MCF 10A (cell line): ENCODE data around the gene SLC16A4. TPM values are rescaled to one million over a fixed set of nuclear protein-coding genes. Genes with fewer than 3 reads are reported as not detected.

Source experiments
- BruUV-seq: library from RNA; stranded (reverse); fragments of 400-500 nt; replicated peaks from 2 replicates; lab custom pipeline; 2021; lab: Mats Ljungman, UMichigan
- CTCF ChIA-PET: fragments of 300-600 bp; sonication (Branson Sonifier 250); formaldehyde crosslinking; extraction: SDS; loops from one replicate; lab custom pipeline; 2021; ENCODE audit warnings: antibody characterized with exemption, inconsistent platforms; lab: Yijun Ruan, JAX
- POLR2A ChIA-PET: fragments of 300-600, 350-650 bp; sonication (Branson Sonifier 250); formaldehyde crosslinking; extraction: SDS; loops from one replicate; lab custom pipeline; 2020; ENCODE audit warnings: antibody characterized with exemption, inconsistent platforms; lab: Yijun Ruan, JAX
- DNase-seq: peaks from one replicate; pipeline ENCODE4 v3.0.0-alpha.2; 2018; ENCODE audit not compliant: unreplicated experiment
- H3K27ac Mint-ChIP-seq: one replicate; pipeline ENCODE4 v1.8.0; 2022; ENCODE audit warnings: mild to moderate bottlenecking, low read depth, mixed read lengths; ENCODE audit not compliant: unreplicated experiment
- H3K27me3 Mint-ChIP-seq: one replicate; pipeline ENCODE4 v1.8.0; 2022; ENCODE audit warnings: mixed read lengths; ENCODE audit not compliant: insufficient read depth, unreplicated experiment
- H3K36me3 Mint-ChIP-seq: one replicate; pipeline ENCODE4 v1.8.0; 2022; ENCODE audit warnings: mild to moderate bottlenecking, moderate library complexity, mixed read lengths; ENCODE audit not compliant: insufficient read depth, unreplicated experiment
- H3K4me1 Mint-ChIP-seq: one replicate; pipeline ENCODE4 v1.8.0; 2022; ENCODE audit warnings: mixed read lengths; ENCODE audit not compliant: insufficient read depth, unreplicated experiment
- H3K4me3 Mint-ChIP-seq: one replicate; pipeline ENCODE4 v1.8.0; 2022; ENCODE audit warnings: mild to moderate bottlenecking, moderate library complexity, mixed read lengths; ENCODE audit not compliant: unreplicated experiment
- H3K9me3 Mint-ChIP-seq: one replicate; pipeline ENCODE4 v1.8.0; 2022; ENCODE audit warnings: mixed read lengths; ENCODE audit not compliant: unreplicated experiment
- CTCF ChIP-seq: fragments of 200-600 bp; IDR thresholded peaks from one replicate; pipeline ENCODE4 v1.8.0; 2022; ENCODE audit warnings: antibody characterized with exemption, mild to moderate bottlenecking; ENCODE audit not compliant: unreplicated experiment
- intact Hi-C: fragments of 100-400 bp; cut with micrococcal nuclease; formaldehyde crosslinking; loops from 2 replicates; pipeline ENCODE4 v1.14.1; 2022
- total RNA-seq: library from RNA; stranded (reverse); gene quantifications from 2 replicates; pipeline ENCODE4 v1.2.3, GENCODE V29; 2022

The SLC16A4 gene
- total RNA-seq, 1 experiment from 2014 or later = 9.8 TPM

- intact Hi-C loops = no loop called here
- Mint-ChIP-seq H3K27ac (peak overlapping the region; percentile 82), H3K27me3 (no peaks in the 10 kb centered on the region), H3K9me3 (no peaks in the 10 kb centered on the region), H3K36me3 (peaks cover 64% of the 10 kb centered on the region), H3K4me3 (no peak overlapping the region), H3K4me1 (peaks cover 48% of the 10 kb centered on the region)
- no TSS peak for BruUV-seq
- TF ChIP-seq CTCF = no peak
- CTCF ChIA-PET = interaction anchor here (1.1 to 1.4 kb wide), 2 partner anchors 70 to 140 kb away, joined by 3 to 5 read pairs; no protein-coding TSS in a partner anchor
- no peak for DNase-seq
- POLR2A ChIA-PET = interaction anchor here (0.6 to 2.8 kb wide), 4 partner anchors 13 to 1103 kb away, joined by 3 to 14 read pairs (median 4); no protein-coding TSS in a partner anchor
Measured at GRCh38 chr1:110343249-110343648, 47.6 kb downstream of the SLC16A4 start.

DNA sequence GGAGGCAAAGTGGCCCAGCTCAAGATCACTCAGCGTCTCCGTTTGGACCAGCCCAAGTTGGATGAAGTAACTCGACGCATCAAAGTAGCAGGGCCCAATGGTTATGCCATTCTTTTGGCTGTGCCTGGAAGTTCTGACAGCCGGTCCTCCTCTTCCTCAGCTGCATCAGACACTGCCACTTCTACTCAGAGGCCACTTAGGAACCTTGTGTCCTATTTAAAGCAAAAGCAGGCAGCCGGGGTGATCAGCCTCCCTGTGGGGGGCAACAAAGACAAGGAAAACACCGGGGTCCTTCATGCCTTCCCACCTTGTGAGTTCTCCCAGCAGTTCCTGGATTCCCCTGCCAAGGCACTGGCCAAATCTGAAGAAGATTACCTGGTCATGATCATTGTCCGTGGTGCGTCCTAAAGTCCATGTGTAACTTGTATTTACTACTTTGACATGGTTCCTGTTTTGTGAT, 48.9 kb downstream of the SLC16A4 start:
- H3K9me3 Mint-ChIP-seq = no peaks in the 10 kb centered on the region
- DNase-seq = no peak
- POLR2A ChIA-PET = interaction anchor here (0.6 to 2.8 kb wide), 4 partner anchors 8 to 95 kb away, joined by 3 to 14 read pairs (median 3); no protein-coding TSS in a partner anchor
- no peak overlapping the region for H3K27ac Mint-ChIP-seq
- peaks cover 40% of the 10 kb centered on the region for H3K4me1 Mint-ChIP-seq
- peaks cover 57% of the 10 kb centered on the region for H3K36me3 Mint-ChIP-seq
- CTCF ChIA-PET = interaction anchor here (0.6 to 1.4 kb wide), 3 partner anchors 46 to 139 kb away, joined by 3 read pairs; no protein-coding TSS in a partner anchor
- intact Hi-C loops = no loop called here
- no peak for TF ChIP-seq CTCF
- BruUV-seq = no TSS peak
- H3K4me3 Mint-ChIP-seq = no peak overlapping the region
- no peaks in the 10 kb centered on the region for H3K27me3 Mint-ChIP-seq

DNA sequence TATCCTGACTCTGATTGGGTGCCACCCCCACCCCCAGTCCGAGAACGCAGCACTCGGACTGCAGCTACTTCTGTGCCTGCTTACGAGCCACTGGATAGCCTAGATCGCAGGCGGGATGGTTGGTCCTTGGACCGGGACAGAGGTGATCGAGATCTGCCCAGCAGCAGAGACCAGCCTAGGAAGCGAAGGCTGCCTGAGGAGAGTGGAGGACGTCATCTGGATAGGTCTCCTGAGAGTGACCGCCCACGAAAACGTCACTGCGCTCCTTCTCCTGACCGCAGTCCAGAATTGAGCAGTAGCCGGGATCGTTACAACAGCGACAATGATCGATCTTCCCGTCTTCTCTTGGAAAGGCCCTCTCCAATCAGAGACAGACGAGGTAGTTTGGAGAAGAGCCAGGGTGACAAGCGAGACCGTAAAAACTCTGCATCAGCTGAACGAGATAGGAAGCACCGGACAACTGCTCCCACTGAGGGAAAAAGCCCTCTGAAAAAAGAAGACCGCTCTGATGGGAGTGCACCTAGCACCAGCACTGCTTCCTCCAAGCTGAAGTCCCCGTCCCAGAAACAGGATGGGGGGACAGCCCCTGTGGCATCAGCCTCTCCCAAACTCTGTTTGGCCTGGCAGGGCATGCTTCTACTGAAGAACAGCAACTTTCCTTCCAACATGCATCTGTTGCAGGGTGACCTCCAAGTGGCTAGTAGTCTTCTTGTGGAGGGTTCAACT, 49.5 kb downstream of the SLC16A4 start:
- no peak overlapping the region for H3K27ac Mint-ChIP-seq
- no peak for TF ChIP-seq CTCF
- CTCF ChIA-PET = interaction anchor here (1.1 to 7.1 kb wide), 4 partner anchors 28 to 132 kb away, joined by 3 to 43 read pairs (median 4); no protein-coding TSS in a partner anchor

GRCh38 chr1:110340207-110340468, 50.7 kb downstream of the SLC16A4 start:
- POLR2A ChIA-PET = interaction anchor here (0.9 to 6.4 kb wide), 13 partner anchors 8 to 1281 kb away, joined by 3 to 114 read pairs (median 21); partner anchors contain the start of genes LAMTOR5 and SLC16A4
- Mint-ChIP-seq H3K4me1 (peaks cover 46% of the 10 kb centered on the region), H3K4me3 (no peak overlapping the region), H3K27ac (no peak overlapping the region), H3K36me3 (peaks cover 43% of the 10 kb centered on the region), H3K27me3 (no peaks in the 10 kb centered on the region), H3K9me3 (no peaks in the 10 kb centered on the region)
- no TSS peak for BruUV-seq
- CTCF ChIA-PET = interaction anchor here (0.6 to 7.1 kb wide), 7 partner anchors 8 to 156 kb away, joined by 3 to 43 read pairs (median 10); no protein-coding TSS in a partner anchor
- intact Hi-C loops = no loop called here
- no peak for DNase-seq
- no peak for TF ChIP-seq CTCF

More for the DNA sequence above, 49.5 kb downstream of the SLC16A4 start:
- BruUV-seq = no TSS peak
- POLR2A ChIA-PET = interaction anchor here (0.6 to 6.4 kb wide), 9 partner anchors 7 to 1280 kb away, joined by 3 to 114 read pairs (median 14); partner anchors contain the start of genes LAMTOR5 and SLC16A4
- no peak for DNase-seq
- no peaks in the 10 kb centered on the region for H3K9me3 Mint-ChIP-seq
- H3K4me3 Mint-ChIP-seq = no peak overlapping the region
- H3K27me3 Mint-ChIP-seq = no peaks in the 10 kb centered on the region
- H3K4me1 Mint-ChIP-seq = peaks cover 46% of the 10 kb centered on the region
- intact Hi-C loops = no loop called here
- peaks cover 51% of the 10 kb centered on the region for H3K36me3 Mint-ChIP-seq
